Endothelial cell of umbilical vein (primary cell): Measurements from ENCODE around the gene CAMK2G.

Experiments
- CTCF ChIP-seq, 2 donors: IDR thresholded peaks; 1 replicate in 1 of 2; 2 replicates in 1 of 2; pipeline ENCODE4 v1.5.1; 2011; ENCODE audit warnings: low read length in 2 of 2, mild to moderate bottlenecking in 2 of 2, moderate library complexity in 2 of 2, control low read depth in 1 of 2, inconsistent platforms in 1 of 2, low read depth in 1 of 2; ENCODE audit not compliant: insufficient read depth in 1 of 2; ENCODE audit errors: extremely low read depth in 1 of 2
- POLR2AphosphoS5 ChIP-seq: IDR thresholded peaks from 2 replicates; pipeline ENCODE4 v1.6.1; 2012; ENCODE audit warnings: low read depth, mild to moderate bottlenecking, control low read depth, low read length, moderate library complexity; ENCODE audit not compliant: insufficient read depth

GRCh38 chr10:73855413-73855812, 18.9 kb downstream of the CAMK2G start:
- TF ChIP-seq POLR2AphosphoS5, result no peak
- no peak for TF ChIP-seq CTCF (IDR thresholded peaks at IDR 0.05; ENCODE audit: extremely low read depth in 1 of 2, insufficient read depth in 1 of 2, low read depth in 1 of 2, low read length in 2 of 2)
